ENCODE measurements around the gene TRIO.

DNA sequence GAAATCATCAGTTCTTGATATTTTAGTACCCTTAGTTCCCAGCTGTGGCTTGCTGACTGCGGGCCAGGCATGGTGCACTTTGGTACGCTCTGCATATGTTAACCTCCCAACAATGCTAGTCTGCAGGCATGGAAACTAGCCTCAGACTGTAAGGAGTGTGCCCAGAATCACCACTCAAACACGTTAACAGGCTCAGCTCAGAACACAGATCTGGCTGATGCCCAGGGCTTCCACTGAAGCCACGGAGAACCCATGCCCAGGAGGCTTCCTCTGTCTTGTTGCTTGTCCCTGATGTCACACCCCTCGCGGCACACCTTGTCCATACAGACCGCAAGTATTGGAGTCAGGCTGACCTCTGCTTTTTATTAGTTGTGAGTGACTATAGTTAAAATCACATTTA, 251.2 kb downstream of the TRIO start:
- no peak for TF ChIP-seq POLR2A (IDR thresholded peaks at IDR 0.05)
- TF ChIP-seq CTCF (IDR thresholded peaks at IDR 0.05): no peak
